ENCODE results near the gene SPATA19. TPM values are rescaled to one million over a fixed set of nuclear protein-coding genes. Genes with fewer than 3 reads are reported as not detected.

Gene SPATA19
- polyA plus RNA-seq, 2 of the 4 experiments (the other 2 are of a cell fraction): not detected

- TF ChIP-seq NPAS2 (CRISPR knock-in tag; IDR thresholded peaks at IDR 0.05; ENCODE audit: borderline replicate concordance) (no peak), BCL3 (IDR thresholded peaks at IDR 0.05) (no peak), POLR2A (IDR thresholded peaks at IDR 0.05; ENCODE audit: low read length) (no peak), CHD2 (IDR thresholded peaks at IDR 0.05; ENCODE audit: low read length, partially characterized antibody) (no peak), ZC3H11A (IDR thresholded peaks at IDR 0.05) (no peak), JUN (IDR thresholded peaks at IDR 0.05) (no peak), CTCF (IDR thresholded peaks at IDR 0.05) (no peak), PHF8 (IDR thresholded peaks at IDR 0.05; ENCODE audit: borderline replicate concordance, low read depth) (no peak), GATA3 (IDR thresholded peaks at IDR 0.05; ENCODE audit: borderline replicate concordance) (no peak), NFE2L2 (conservative IDR thresholded peaks at IDR 0.05; ENCODE audit: low read length) (no peak), RNF2 (IDR thresholded peaks at IDR 0.05; ENCODE audit: borderline replicate concordance, low read depth) (no peak), RFX5 (IDR thresholded peaks at IDR 0.05) (no peak), CBX2 (IDR thresholded peaks at IDR 0.05; ENCODE audit: borderline replicate concordance, low read depth) (no peak), ZFP36 (IDR thresholded peaks at IDR 0.05; ENCODE audit: borderline replicate concordance, partially characterized antibody) (no peak), MAZ (IDR thresholded peaks at IDR 0.05; ENCODE audit: borderline replicate concordance, low read depth, low read length) (no peak), POLR2AphosphoS2 (conservative IDR thresholded peaks at IDR 0.05; ENCODE audit: low read length) (no peak)
- H3K4me1 ChIP-seq: no peaks in the 10 kb centered on the region
- no peak overlapping the region for H3K4me3 ChIP-seq
- FAIRE-seq (no peak), ATAC-seq (no peak), DNase-seq (ENCODE audit: low read depth in 1 of 2, low spot score in 1 of 2) (no peak)
- no peak overlapping the region for H3K4me2 ChIP-seq
- H3K9me3 ChIP-seq: no peaks in the 10 kb centered on the region
- H3K27ac ChIP-seq: no peak overlapping the region
- WGBS (ENCODE audit: missing lambda C conversion rate): 2% methylated on average over 2 of the region's 2 CpGs
- ChIA-PET CTCF (no interaction called here), POLR2A (no interaction called here)
Measured at GRCh38 chr11:133795088-133795487, 50.2 kb downstream of the SPATA19 start.

- no peak overlapping the region for H3K27ac ChIP-seq
- no peak overlapping the region for H3K4me3 ChIP-seq
- ChIA-PET POLR2A (no interaction called here), CTCF (no interaction called here)
- no peaks in the 10 kb centered on the region for H3K4me1 ChIP-seq
- no peak for TF ChIP-seq ZNF302 (CRISPR knock-in tag; IDR thresholded peaks at IDR 0.05)
- TF ChIP-seq TP53 (CRISPR knock-in tag; IDR thresholded peaks at IDR 0.05): no peak
- no peak for TF ChIP-seq POLR2A (IDR thresholded peaks at IDR 0.05; ENCODE audit: low read length)
- no peak for TF ChIP-seq ESRRA (IDR thresholded peaks at IDR 0.05; ENCODE audit: borderline replicate concordance, low read length)
- no peak for TF ChIP-seq NR3C1 (IDR thresholded peaks at IDR 0.05)
- ATAC-seq (no peak), DNase-seq (ENCODE audit: low read depth in 1 of 2, low spot score in 1 of 2) (no peak), FAIRE-seq (no peak)
- WGBS (ENCODE audit: missing lambda C conversion rate): 7% methylated on average over 2 of the region's 2 CpGs
- no peak overlapping the region for H3K4me2 ChIP-seq
- H3K9me3 ChIP-seq: no peaks in the 10 kb centered on the region
Measured at GRCh38 chr11:133794205-133794604, 51.1 kb downstream of the SPATA19 start.

GRCh38 chr11:133793271-133794035 lies 51.9 kb downstream of the SPATA19 start:
- no peak for DNase-seq (ENCODE audit: low read depth in 1 of 2, low spot score in 1 of 2)
- ChIA-PET POLR2A (no interaction called here), CTCF (no interaction called here)
- no peak for ATAC-seq
- 11% methylated on average over 7 of the region's 7 CpGs for WGBS (ENCODE audit: missing lambda C conversion rate)
- H3K9me3 ChIP-seq: no peaks in the 10 kb centered on the region
- no peak overlapping the region for H3K4me2 ChIP-seq
- TF ChIP-seq HMGXB4 (CRISPR knock-in tag; IDR thresholded peaks at IDR 0.05; ENCODE audit: borderline replicate concordance) (no peak), CBX2 (IDR thresholded peaks at IDR 0.05; ENCODE audit: borderline replicate concordance, low read depth) (no peak), FOSL2 (IDR thresholded peaks at IDR 0.05) (no peak), FOSL2 (CRISPR knock-in tag; IDR thresholded peaks at IDR 0.05) (no peak), SMC3 (IDR thresholded peaks at IDR 0.05) (no peak), KDM1A (IDR thresholded peaks at IDR 0.05; ENCODE audit: low read depth) (no peak), NR3C1 (IDR thresholded peaks at IDR 0.05) (no peak), ELK1 (IDR thresholded peaks at IDR 0.05; ENCODE audit: low read depth, low read length) (no peak)
- H3K27ac ChIP-seq: no peak overlapping the region
- H3K4me1 ChIP-seq: no peaks in the 10 kb centered on the region
- H3K4me3 ChIP-seq: no peak overlapping the region
- no peak for FAIRE-seq

Data from A549 (cell line).